Activated CD4-positive, alpha-beta T cell treated with anti-CD3 and anti-CD28 coated beads, Interleukin-2, amount 10 ng/mL, durations not matched to agents 7 days and 5 days (primary cell): Measurements from ENCODE around the gene FAM168B. TPM values are rescaled to one million over a fixed set of nuclear protein-coding genes. Genes with fewer than 3 reads are reported as not detected.
"Not testable (repeated sequence)": the region's sequence is repeated elsewhere in the genome, so short reads cannot be mapped to it uniquely, and the experiment has no call there.

Experiments used
- CTCF ChIA-PET: fragments of 350-600 bp; sonication (Branson Sonifier 250); formaldehyde crosslinking; loops from one replicate; lab custom pipeline; 2021; ENCODE audit warnings: antibody characterized with exemption; lab: Charles Lee
- POLR2A ChIA-PET: fragments of 350-600 bp; sonication (Branson Sonifier 250); formaldehyde crosslinking; loops from one replicate; lab custom pipeline; 2021; ENCODE audit warnings: antibody characterized with exemption; lab: Charles Lee
- DNase-seq: peaks from one replicate; pipeline ENCODE4 v3.0.0-alpha.2; 2020
- H3K27ac Mint-ChIP-seq: one replicate; pipeline ENCODE4 v1.8.0; 2021; ENCODE audit warnings: mild to moderate bottlenecking, moderate library complexity, mixed read lengths
- H3K27me3 Mint-ChIP-seq: one replicate; pipeline ENCODE4 v1.8.0; 2021; ENCODE audit warnings: mixed read lengths
- H3K36me3 Mint-ChIP-seq: one replicate; pipeline ENCODE4 v1.8.0; 2021; ENCODE audit warnings: low read depth, mixed read lengths
- H3K4me1 Mint-ChIP-seq: one replicate; pipeline ENCODE4 v1.8.0; 2021; ENCODE audit warnings: mixed read lengths
- H3K4me3 Mint-ChIP-seq: one replicate; pipeline ENCODE4 v1.8.0; 2021; ENCODE audit warnings: mild to moderate bottlenecking, moderate library complexity, mixed read lengths
- H3K9me3 Mint-ChIP-seq: one replicate; pipeline ENCODE4 v1.8.0; 2021; ENCODE audit warnings: mixed read lengths
- total RNA-seq, 2 experiments: library from RNA; stranded (reverse); gene quantifications; one replicate each; pipeline ENCODE4 v1.2.3, GENCODE V29; 2021

FAM168B gene
- total RNA-seq, 2 experiments from 2014 or later: 52.7 to 53.3 TPM

- H3K36me3 Mint-ChIP-seq: peaks cover 58% of the 10 kb centered on the region
- POLR2A ChIA-PET: no interaction called here
- H3K4me3 Mint-ChIP-seq: no peak overlapping the region
- CTCF ChIA-PET: interaction anchor here (1.0 kb wide), 1 partner anchor 8 kb away, joined by 3 read pairs; no protein-coding TSS in a partner anchor
- no peaks in the 10 kb centered on the region for H3K27me3 Mint-ChIP-seq
- H3K4me1 Mint-ChIP-seq: peaks cover 44% of the 10 kb centered on the region
- H3K27ac Mint-ChIP-seq: peak overlapping the region; percentile 48
- peaks cover 12% of the 10 kb centered on the region for H3K9me3 Mint-ChIP-seq
- DNase-seq: no peak
Observed at GRCh38 chr2:131115752-131116151, 22.5 kb upstream of the FAM168B start.

GRCh38 chr2:131114950-131115349, 21.7 kb upstream of the FAM168B start:
- H3K27ac Mint-ChIP-seq, CTCF ChIA-PET: not testable (repeated sequence)

GRCh38 chr2:131113566-131114227, 20.4 kb upstream of the FAM168B start:
- peaks cover 68% of the 10 kb centered on the region for H3K36me3 Mint-ChIP-seq
- H3K9me3 Mint-ChIP-seq: peaks cover 12% of the 10 kb centered on the region
- H3K27me3 Mint-ChIP-seq: no peaks in the 10 kb centered on the region
- H3K4me1 Mint-ChIP-seq: peaks cover 50% of the 10 kb centered on the region
- ChIA-PET POLR2A (no interaction called here), CTCF (interaction anchor here (1.0 to 1.7 kb wide), 2 partner anchors 12 to 20 kb away, joined by 4 to 5 read pairs; partner anchors contain the start of gene FAM168B)
- no peak overlapping the region for H3K4me3 Mint-ChIP-seq
- H3K27ac Mint-ChIP-seq: peak overlapping the region; percentile 46
- no peak for DNase-seq

More at GRCh38 chr2:131114950-131115349, 21.7 kb upstream of the FAM168B start:
- H3K4me3 Mint-ChIP-seq, H3K27me3 Mint-ChIP-seq, DNase-seq, POLR2A ChIA-PET: not testable (repeated sequence)
- peaks cover 50% of the 10 kb centered on the region for H3K4me1 Mint-ChIP-seq
- peaks cover 12% of the 10 kb centered on the region for H3K9me3 Mint-ChIP-seq
- H3K36me3 Mint-ChIP-seq: peaks cover 63% of the 10 kb centered on the region

GRCh38 chr2:131112529-131112928, 19.3 kb upstream of the FAM168B start:
- Mint-ChIP-seq H3K4me1 (peaks cover 52% of the 10 kb centered on the region), H3K9me3 (peaks cover 12% of the 10 kb centered on the region), H3K27me3 (no peaks in the 10 kb centered on the region), H3K36me3 (peaks cover 70% of the 10 kb centered on the region), H3K27ac (no peak overlapping the region), H3K4me3 (no peak overlapping the region)
- ChIA-PET CTCF (interaction anchor here (1.0 to 1.7 kb wide), 2 partner anchors 10 to 19 kb away, joined by 4 to 5 read pairs; partner anchors contain the start of gene FAM168B), POLR2A (no interaction called here)
- no peak for DNase-seq

GRCh38 chr2:131105950-131106801, 12.9 kb upstream of the FAM168B start:
- Mint-ChIP-seq H3K27ac (peak overlapping the region; percentile 95), H3K4me1 (peaks cover 53% of the 10 kb centered on the region), H3K27me3 (no peaks in the 10 kb centered on the region), H3K4me3 (peak overlapping the region; percentile 92), H3K9me3 (no peaks in the 10 kb centered on the region), H3K36me3 (peaks cover 26% of the 10 kb centered on the region)
- ChIA-PET POLR2A (no interaction called here), CTCF (interaction anchor here (1.0 kb wide), 1 partner anchor 47 kb away, joined by 3 read pairs; no protein-coding TSS in a partner anchor)
- peak; percentile 10 for DNase-seq

GRCh38 chr2:131105156-131105949, 12.1 kb upstream of the FAM168B start, which contains the start of gene PLEKHB2:
Gene PLEKHB2, plus strand, starts transcription at chr2:131105336. Its CDS starts 15,606 bp downstream, at chr2:131120942.
- no peaks in the 10 kb centered on the region for H3K27me3 Mint-ChIP-seq
- CTCF ChIA-PET: interaction anchor here (1.1 to 1.6 kb wide), 2 partner anchors 11 to 26 kb away, joined by 4 to 8 read pairs; partner anchors contain the start of gene FAM168B
- POLR2A ChIA-PET: interaction anchor here (2.7 kb wide), 1 partner anchor 12 kb away, joined by 12 read pairs; the partner anchor contains the start of gene FAM168B
- peak within 1 kb of the TSS; percentile 92 for H3K4me3 Mint-ChIP-seq
- peaks cover 21% of the 10 kb centered on the region for H3K36me3 Mint-ChIP-seq
- H3K4me1 Mint-ChIP-seq: peaks cover 48% of the 10 kb centered on the region
- peak within 1 kb of the TSS; percentile 95 for H3K27ac Mint-ChIP-seq
- DNase-seq: peak; percentile 92
- H3K9me3 Mint-ChIP-seq: no peaks in the 10 kb centered on the region

GRCh38 chr2:131104487-131105155, 11.4 kb upstream of the FAM168B start:
- H3K4me1 Mint-ChIP-seq: peaks cover 47% of the 10 kb centered on the region

GRCh38 chr2:131103165-131103564, 9.9 kb upstream of the FAM168B start:
- peak overlapping the region; percentile 54 for H3K27ac Mint-ChIP-seq
- CTCF ChIA-PET: interaction anchor here (0.7 to 1.3 kb wide), 4 partner anchors 8 to 51 kb away, joined by 3 to 4 read pairs (median 3); partner anchors contain the start of gene FAM168B
- peaks cover 8% of the 10 kb centered on the region for H3K36me3 Mint-ChIP-seq
- H3K4me3 Mint-ChIP-seq: no peak overlapping the region
- POLR2A ChIA-PET: interaction anchor here (2.7 kb wide), 1 partner anchor 10 kb away, joined by 12 read pairs; the partner anchor contains the start of gene FAM168B
- H3K27me3 Mint-ChIP-seq: no peaks in the 10 kb centered on the region
- H3K9me3 Mint-ChIP-seq: no peaks in the 10 kb centered on the region
- peaks cover 38% of the 10 kb centered on the region for H3K4me1 Mint-ChIP-seq
- no peak for DNase-seq

More at GRCh38 chr2:131104487-131105155, 11.4 kb upstream of the FAM168B start:
- ChIA-PET CTCF (interaction anchor here (0.6 to 1.6 kb wide), 3 partner anchors 10 to 27 kb away, joined by 3 to 8 read pairs (median 4); partner anchors contain the start of gene FAM168B), POLR2A (interaction anchor here (0.6 to 2.7 kb wide), 2 partner anchors 12 to 103 kb away, joined by 3 to 12 read pairs; partner anchors contain the start of gene FAM168B)
- DNase-seq: peak; percentile 54
- peaks cover 17% of the 10 kb centered on the region for H3K36me3 Mint-ChIP-seq
- no peaks in the 10 kb centered on the region for H3K9me3 Mint-ChIP-seq
- peak overlapping the region; percentile 95 for H3K27ac Mint-ChIP-seq
- H3K4me3 Mint-ChIP-seq: peak overlapping the region; percentile 92
- H3K27me3 Mint-ChIP-seq: no peaks in the 10 kb centered on the region

- peak overlapping the region; percentile 95 for H3K27ac Mint-ChIP-seq
- CTCF ChIA-PET: interaction anchor here (0.7 to 2.1 kb wide), 4 partner anchors 10 to 55 kb away, joined by 3 to 8 read pairs (median 4); partner anchors contain the start of gene PLEKHB2
- H3K9me3 Mint-ChIP-seq: no peaks in the 10 kb centered on the region
- peaks cover 2% of the 10 kb centered on the region for H3K27me3 Mint-ChIP-seq
- POLR2A ChIA-PET: interaction anchor here (2.8 kb wide), 1 partner anchor 9 kb away, joined by 12 read pairs; the partner anchor contains the start of gene PLEKHB2
- H3K36me3 Mint-ChIP-seq: peaks cover 9% of the 10 kb centered on the region
- peaks cover 20% of the 10 kb centered on the region for H3K4me1 Mint-ChIP-seq
- DNase-seq: no peak
- peak overlapping the region; percentile 86 for H3K4me3 Mint-ChIP-seq
Observed at GRCh38 chr2:131094463-131095281, 1.4 kb upstream of the FAM168B start.

- H3K27ac Mint-ChIP-seq: peak overlapping the region; percentile 95
- peak overlapping the region; percentile 86 for H3K4me3 Mint-ChIP-seq
- CTCF ChIA-PET: interaction anchor here (1.2 to 2.1 kb wide), 3 partner anchors 9 to 19 kb away, joined by 4 to 8 read pairs (median 5); partner anchors contain the start of gene PLEKHB2
- DNase-seq: peak; percentile 73
- H3K9me3 Mint-ChIP-seq: no peaks in the 10 kb centered on the region
- H3K4me1 Mint-ChIP-seq: peaks cover 20% of the 10 kb centered on the region
- peaks cover 2% of the 10 kb centered on the region for H3K27me3 Mint-ChIP-seq
- peaks cover 9% of the 10 kb centered on the region for H3K36me3 Mint-ChIP-seq
- POLR2A ChIA-PET: interaction anchor here (0.6 to 2.8 kb wide), 3 partner anchors 10 to 721 kb away, joined by 4 to 12 read pairs (median 6); partner anchors contain the start of gene PLEKHB2
Observed at GRCh38 chr2:131093696-131094462, 619 bp upstream of the FAM168B start.
